Mucosa of descending colon (tissue), 3 donors: ENCODE data around the gene B3GLCT. TPM values are rescaled to one million over a fixed set of nuclear protein-coding genes. Genes with fewer than 3 reads are reported as not detected.

Source experiments
- ATAC-seq: fragments of 200-7000 bp; cut with Tn5 transposase; one replicate; pipeline ENCODE4 v1.9.1; 2020; ENCODE audit warnings: mild to moderate bottlenecking, moderate library complexity
- DNase-seq, 3 donors: peaks; one replicate each; pipeline ENCODE4 v3.0.0-alpha.2; 2020
- H3K36me3 ChIP-seq: fragments of 200-600 bp; one replicate; pipeline ENCODE4 v1.8.0; 2021; ENCODE audit warnings: low read depth, mild to moderate bottlenecking
- H3K4me1 ChIP-seq: fragments of 200-600 bp; one replicate; pipeline ENCODE4 v1.8.0; 2021; ENCODE audit warnings: low read depth, mild to moderate bottlenecking
- H3K4me3 ChIP-seq: fragments of 200-600 bp; one replicate; pipeline ENCODE4 v1.8.0; 2021; ENCODE audit warnings: mild to moderate bottlenecking
- H3K9me3 ChIP-seq: fragments of 200-600 bp; one replicate; pipeline ENCODE4 v1.8.0; 2021; ENCODE audit warnings: mild to moderate bottlenecking
- intact Hi-C, 2 donors: fragments of 100-400 bp; cut with DNase I in 1 of 2; cut with micrococcal nuclease in 1 of 2; formaldehyde crosslinking; loops; one replicate each; pipeline versions ENCODE4 v1.11.0 to v1.11.1; 2022; cut with DNase I, micrococcal nuclease
- total RNA-seq, 3 donors: library from RNA; stranded (reverse); fragmentation: NEBNext Ultra II Directional in 2 of 3; extraction: Animal tissue kit (Norgen Biotek cat#: 25700) in 2 of 3; gene quantifications; one replicate each; pipeline versions ENCODE4 v1.2.1 to v1.2.4, GENCODE V29; 2021 to 2023
- TF ChIP-seq, protein P1 (sequence below): fragments of 200-600 bp; IDR thresholded peaks from one replicate; pipeline ENCODE4 v1.8.0; 2022; ENCODE audit warnings: antibody characterized with exemption, mild to moderate bottlenecking
- donor health status: DM: no; HTN: no; CAD: no; lungs with moderate emphysema.
- donor health status: DM: no; HTN: no; CAD: no.
- donor health status: DM: no; HTN: yes; CAD: no.

Gene B3GLCT
- total RNA-seq, 3 donors from 2014 or later, result 3.1 to 5.1 (median 4.0) TPM

DNA sequence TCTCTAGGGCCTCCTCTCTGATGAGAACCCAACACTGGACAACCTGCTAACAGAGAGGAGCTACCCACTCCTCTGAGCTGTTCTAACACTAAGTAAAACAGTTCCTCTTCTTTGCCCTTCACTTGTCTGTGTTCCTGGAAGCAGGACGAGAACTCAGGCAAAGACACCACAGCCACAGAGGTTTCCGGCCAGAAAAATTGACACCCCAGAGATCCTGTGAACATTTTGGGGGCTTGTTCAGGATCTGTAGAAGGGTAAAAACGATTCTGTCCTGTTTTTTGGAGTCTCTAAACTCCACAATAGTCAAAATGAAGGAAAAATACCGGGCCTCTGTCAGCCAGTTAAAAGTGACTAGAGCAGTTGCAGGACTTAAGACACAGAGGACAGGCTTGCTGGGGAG is 165.9 kb downstream of the B3GLCT start:
- TF ChIP-seq, protein P1, sequence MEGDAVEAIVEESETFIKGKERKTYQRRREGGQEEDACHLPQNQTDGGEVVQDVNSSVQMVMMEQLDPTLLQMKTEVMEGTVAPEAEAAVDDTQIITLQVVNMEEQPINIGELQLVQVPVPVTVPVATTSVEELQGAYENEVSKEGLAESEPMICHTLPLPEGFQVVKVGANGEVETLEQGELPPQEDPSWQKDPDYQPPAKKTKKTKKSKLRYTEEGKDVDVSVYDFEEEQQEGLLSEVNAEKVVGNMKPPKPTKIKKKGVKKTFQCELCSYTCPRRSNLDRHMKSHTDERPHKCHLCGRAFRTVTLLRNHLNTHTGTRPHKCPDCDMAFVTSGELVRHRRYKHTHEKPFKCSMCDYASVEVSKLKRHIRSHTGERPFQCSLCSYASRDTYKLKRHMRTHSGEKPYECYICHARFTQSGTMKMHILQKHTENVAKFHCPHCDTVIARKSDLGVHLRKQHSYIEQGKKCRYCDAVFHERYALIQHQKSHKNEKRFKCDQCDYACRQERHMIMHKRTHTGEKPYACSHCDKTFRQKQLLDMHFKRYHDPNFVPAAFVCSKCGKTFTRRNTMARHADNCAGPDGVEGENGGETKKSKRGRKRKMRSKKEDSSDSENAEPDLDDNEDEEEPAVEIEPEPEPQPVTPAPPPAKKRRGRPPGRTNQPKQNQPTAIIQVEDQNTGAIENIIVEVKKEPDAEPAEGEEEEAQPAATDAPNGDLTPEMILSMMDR, result no peak
- Histone ChIP-seq H3K4me1 (no peaks in the 10 kb centered on the region), H3K4me3 (no peak overlapping the region), H3K36me3 (no peaks in the 10 kb centered on the region), H3K9me3 (peaks cover 12% of the 10 kb centered on the region)
- DNase-seq, result no peak
- ATAC-seq, result no peak
- intact Hi-C loops, result no loop called here

DNA sequence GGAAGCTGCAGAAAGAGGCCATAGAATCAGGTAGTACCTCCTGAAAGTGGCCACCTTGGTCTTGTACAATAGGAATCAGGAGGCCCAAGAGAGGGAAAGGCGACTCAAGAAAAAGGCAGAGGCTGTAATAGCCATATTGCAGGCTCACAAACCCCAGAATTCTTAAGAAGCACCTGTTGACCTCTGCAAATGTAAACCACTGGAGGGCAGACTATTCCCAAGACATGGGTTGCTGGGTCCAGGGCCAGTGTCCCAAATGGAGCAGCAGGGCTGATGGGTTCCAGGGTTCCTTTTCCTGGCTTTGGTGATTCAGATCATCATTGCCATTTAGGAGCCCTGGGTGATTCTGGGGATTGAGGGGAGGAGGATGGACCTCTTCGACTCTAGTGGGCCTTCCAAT is 167.6 kb downstream of the B3GLCT start:
- TF ChIP-seq, protein P1, result no peak
- no peak for DNase-seq
- no peak overlapping the region for H3K4me3 ChIP-seq
- peaks cover 12% of the 10 kb centered on the region for H3K9me3 ChIP-seq
- intact Hi-C loops, result no loop called here
- no peaks in the 10 kb centered on the region for H3K4me1 ChIP-seq
- no peak for ATAC-seq
- no peaks in the 10 kb centered on the region for H3K36me3 ChIP-seq

DNA sequence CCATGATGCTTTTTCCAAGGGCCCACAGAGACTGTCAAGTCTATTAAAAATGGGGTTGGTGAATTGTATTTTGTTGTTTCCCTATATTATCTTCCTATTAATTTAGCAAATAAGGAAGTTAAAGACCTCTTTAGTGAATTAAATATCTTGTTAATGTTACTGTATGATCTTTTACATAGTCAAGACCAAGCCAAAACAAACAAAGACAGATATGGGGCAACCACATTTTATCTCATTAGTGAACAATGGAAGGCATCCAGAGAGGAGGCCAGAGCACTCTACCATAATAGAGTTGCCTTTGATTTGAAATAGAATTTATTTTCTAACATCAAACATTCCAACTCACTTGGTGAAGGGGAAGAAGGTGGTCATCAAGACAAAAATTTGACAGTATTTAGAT is 169.4 kb downstream of the B3GLCT start:
- Histone ChIP-seq H3K4me1 (no peaks in the 10 kb centered on the region), H3K36me3 (no peaks in the 10 kb centered on the region), H3K4me3 (no peak overlapping the region), H3K9me3 (peaks cover 12% of the 10 kb centered on the region)
- no peak for DNase-seq
- TF ChIP-seq, protein P1, result no peak
- intact Hi-C loops, result no loop called here
- ATAC-seq, result no peak

DNA sequence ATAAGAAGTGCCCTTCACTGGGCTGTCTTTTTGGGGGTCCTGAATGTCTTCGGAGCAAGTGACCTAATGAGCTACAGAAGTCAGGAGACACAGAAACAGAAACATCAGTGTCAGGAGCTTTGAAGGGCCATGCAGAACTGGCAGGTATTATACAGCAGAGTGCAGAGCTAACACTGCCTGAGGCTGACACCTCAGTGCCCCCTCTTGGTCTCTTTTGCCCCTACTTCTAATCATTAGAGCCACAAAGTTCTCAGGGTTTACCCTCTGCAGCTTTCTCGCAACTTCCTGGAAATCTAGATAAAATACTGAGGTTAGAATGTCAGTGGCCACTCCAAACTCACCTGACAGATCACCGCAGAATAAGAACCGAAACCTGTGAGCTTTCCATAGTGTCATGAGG is 172.7 kb downstream of the B3GLCT start:
- TF ChIP-seq, protein P1, result no peak
- Histone ChIP-seq H3K4me3 (no peak overlapping the region), H3K36me3 (no peaks in the 10 kb centered on the region), H3K9me3 (no peaks in the 10 kb centered on the region), H3K4me1 (no peaks in the 10 kb centered on the region)
- intact Hi-C loops, result no loop called here
- DNase-seq (no peak), ATAC-seq (no peak)

DNA sequence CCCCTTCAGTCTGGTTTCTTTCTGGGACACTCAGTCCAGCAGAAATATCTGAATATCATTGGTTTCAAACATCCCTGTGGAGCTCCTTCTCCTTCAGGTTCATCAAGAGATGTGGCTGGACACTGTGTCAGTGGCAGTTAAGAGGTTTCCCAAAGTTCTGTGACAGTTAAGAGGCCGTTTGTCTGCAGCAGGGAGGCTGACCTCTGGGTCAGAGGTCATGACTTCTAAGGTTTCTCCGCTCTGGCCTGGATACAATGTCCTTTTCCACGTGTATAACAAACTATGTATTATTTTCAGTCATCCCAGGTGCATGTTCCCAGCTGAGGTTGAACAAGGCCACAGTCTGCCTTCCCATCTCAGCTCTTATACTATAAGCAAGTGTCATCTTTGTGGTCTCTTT is 174.9 kb downstream of the B3GLCT start:
- DNase-seq (no peak), ATAC-seq (no peak)
- TF ChIP-seq, protein P1, result no peak
- Histone ChIP-seq H3K36me3 (no peaks in the 10 kb centered on the region), H3K9me3 (no peaks in the 10 kb centered on the region), H3K4me1 (no peaks in the 10 kb centered on the region), H3K4me3 (no peak overlapping the region)
- intact Hi-C loops, result no loop called here

DNA sequence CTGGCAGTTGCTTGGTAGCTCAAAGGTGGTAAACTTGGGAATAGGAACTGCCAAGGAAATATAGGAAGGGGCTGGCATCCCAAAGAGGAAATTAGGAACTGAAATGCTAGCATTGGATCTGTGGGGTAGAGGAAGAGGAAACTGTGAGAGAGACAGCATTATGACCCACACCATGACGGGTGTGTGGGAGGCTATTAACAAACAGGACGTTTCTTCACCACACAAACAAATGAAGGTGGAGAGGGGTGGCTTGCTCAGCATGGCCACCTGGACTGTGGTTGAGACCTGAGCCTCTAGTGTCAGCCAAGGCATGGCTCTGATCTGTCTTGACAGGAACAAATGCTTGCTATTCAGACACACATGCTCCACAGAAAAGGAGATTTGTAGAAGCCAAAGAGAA is 178.2 kb downstream of the B3GLCT start:
- ATAC-seq (no peak), DNase-seq (no peak)
- Histone ChIP-seq H3K36me3 (no peaks in the 10 kb centered on the region), H3K4me1 (no peaks in the 10 kb centered on the region), H3K4me3 (no peak overlapping the region), H3K9me3 (no peaks in the 10 kb centered on the region)
- TF ChIP-seq, protein P1, result no peak
- intact Hi-C loops, result no loop called here
